SK-N-SH (cell line): ENCODE data around the gene SLC30A2.

Experiments used
- RXRA ChIP-seq: IDR thresholded peaks from 2 replicates; pipeline ENCODE4 v1.4.0; 2012; ENCODE audit warnings: low read depth, mild to moderate bottlenecking, borderline replicate concordance
- SIN3A ChIP-seq: IDR thresholded peaks from 2 replicates; pipeline ENCODE4 v1.6.1; 2012; ENCODE audit warnings: low read depth, mild to moderate bottlenecking, low read length, moderate library complexity, borderline replicate concordance
- TAF1 ChIP-seq: IDR thresholded peaks from 2 replicates; pipeline ENCODE4 v1.6.1; 2012; ENCODE audit warnings: low read depth, mild to moderate bottlenecking, low read length, moderate library complexity, borderline replicate concordance

- TF ChIP-seq RXRA (no peak), SIN3A (no peak), TAF1 (no peak)
Observed at GRCh38 chr1:25994402-25995150, 51.3 kb downstream of the SLC30A2 start.
